Stimulated activated CD4-positive, alpha-beta T cell treated with anti-CD3 and anti-CD28 coated beads, TNF-alpha, amount 100 ng/mL, for 4 hours (primary cell): ENCODE data around the gene SCN2A.
"Not testable (repeated sequence)": the region's sequence is repeated elsewhere in the genome, so short reads cannot be mapped to it uniquely, and the experiment has no call there.

Source experiments
- DNase-seq, 3 experiments: peaks; one replicate each; pipeline ENCODE4 v3.0.0-alpha.2; 2020; ENCODE audit warnings: low read depth in 3 of 3

Gene SCN2A

GRCh38 chr2:165312999-165313398 lies 73.8 kb downstream of the SCN2A start:
- no peak for DNase-seq

GRCh38 chr2:165313509-165313908 lies 74.3 kb downstream of the SCN2A start:
- DNase-seq, result no peak

- DNase-seq, result no peak
These were observed 89.1 kb downstream of the SCN2A start for GRCh38 chr2:165328272-165328671.

GRCh38 chr2:165344276-165344675 lies 105.1 kb downstream of the SCN2A start:
- DNase-seq, result not testable (repeated sequence)

GRCh38 chr2:165348441-165348840 lies 109.2 kb downstream of the SCN2A start:
- DNase-seq, result no peak

GRCh38 chr2:165349181-165349580 lies 110.0 kb downstream of the SCN2A start:
- no peak for DNase-seq

- DNase-seq, result no peak
These were observed 118.5 kb downstream of the SCN2A start for GRCh38 chr2:165357758-165358157.

GRCh38 chr2:165361514-165361913 lies 122.3 kb downstream of the SCN2A start:
- no peak for DNase-seq

- DNase-seq, result no peak
These were observed 130.1 kb downstream of the SCN2A start for GRCh38 chr2:165369131-165369897.

- no peak for DNase-seq
These were observed 130.7 kb downstream of the SCN2A start for GRCh38 chr2:165369898-165370296.

- no peak for DNase-seq
These were observed 132.1 kb downstream of the SCN2A start for GRCh38 chr2:165371356-165371755.

- DNase-seq, result no peak
These were observed 134.2 kb downstream of the SCN2A start for GRCh38 chr2:165373278-165374010.

GRCh38 chr2:165376571-165376975 lies 137.4 kb downstream of the SCN2A start:
- DNase-seq, result no peak

- no peak for DNase-seq
These were observed 143.1 kb downstream of the SCN2A start for GRCh38 chr2:165382362-165382761.

- DNase-seq, result no peak
These were observed 151.7 kb downstream of the SCN2A start for GRCh38 chr2:165390875-165391274.

GRCh38 chr2:165391791-165392190 lies 152.6 kb downstream of the SCN2A start:
- no peak for DNase-seq

GRCh38 chr2:165398603-165399002 lies 159.4 kb downstream of the SCN2A start:
- DNase-seq, result not testable (repeated sequence)

GRCh38 chr2:165401285-165401852 lies 162.2 kb downstream of the SCN2A start:
- DNase-seq, result no peak

- no peak for DNase-seq
These were observed 162.9 kb downstream of the SCN2A start for GRCh38 chr2:165402162-165402561.

GRCh38 chr2:165406173-165406572 lies 167.0 kb downstream of the SCN2A start:
- no peak for DNase-seq

GRCh38 chr2:165407466-165407865 lies 168.3 kb downstream of the SCN2A start:
- no peak for DNase-seq

GRCh38 chr2:165408186-165408585 lies 169.0 kb downstream of the SCN2A start:
- no peak for DNase-seq

- DNase-seq, result no peak
These were observed 171.1 kb downstream of the SCN2A start for GRCh38 chr2:165410276-165410675.
